SK-N-MC (cell line): ENCODE results near the gene PLEKHM2.

Source experiments
- EZH2 ChIP-seq: fragments of 200-600 bp; sonication (generic); IDR thresholded peaks from one replicate; pipeline ENCODE4 v1.6.1; 2017; ENCODE audit warnings: antibody characterized with exemption
- POLR2AphosphoS5 ChIP-seq: IDR thresholded peaks from 2 replicates; pipeline ENCODE4 v1.6.1; 2012; ENCODE audit warnings: mild to moderate bottlenecking, low read depth, low read length, borderline replicate concordance

DNA sequence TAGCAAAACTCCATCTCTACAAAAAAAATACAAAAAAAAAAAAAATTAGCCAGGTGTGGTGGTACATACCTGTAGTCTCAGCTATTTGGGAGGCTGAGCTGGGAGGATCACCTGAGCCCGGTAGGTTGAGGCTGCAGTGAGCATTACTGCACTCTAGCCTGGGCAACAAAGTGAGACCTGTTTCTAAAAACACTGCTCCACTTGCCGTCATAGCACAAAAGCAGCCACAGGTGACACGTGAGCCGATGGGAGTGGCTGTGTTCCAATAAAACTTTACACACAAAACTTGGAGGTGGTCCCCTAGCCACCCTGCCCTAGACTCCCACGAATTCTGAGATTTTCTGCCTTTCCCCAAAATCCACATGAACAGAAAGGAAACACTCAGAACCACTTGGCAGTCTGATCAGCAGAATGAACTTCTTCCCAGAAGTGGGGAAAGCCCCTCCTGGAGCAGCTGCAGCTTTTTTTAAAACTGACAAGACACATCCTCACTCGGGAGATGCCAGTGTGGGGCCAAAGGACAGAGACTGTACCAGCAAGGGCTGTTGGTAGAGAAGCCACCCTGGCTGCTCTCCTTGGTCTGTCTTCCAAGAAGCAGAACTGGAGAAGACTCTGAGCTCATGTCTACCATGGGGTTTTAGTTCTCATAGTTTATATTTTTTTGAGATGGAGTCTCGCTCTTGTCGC, 23.3 kb downstream of the PLEKHM2 start:
- TF ChIP-seq POLR2AphosphoS5 (no peak), EZH2 (no peak)
